PFSK-1 (cell line): ENCODE data around the gene BLVRB.

Experiments used
- FOXP2 ChIP-seq: optimal IDR thresholded peaks from 2 replicates; pipeline ENCODE3; 2011; ENCODE audit warnings: borderline replicate concordance, control low read depth, inconsistent platforms; ENCODE audit not compliant: insufficient read depth; ENCODE audit errors: extremely low read length, extremely low read depth
- POLR2AphosphoS5 ChIP-seq: IDR thresholded peaks from 2 replicates; pipeline ENCODE4 v1.6.1; 2012; ENCODE audit warnings: low read depth, mild to moderate bottlenecking, control low read depth, low read length, moderate library complexity
- SIN3A ChIP-seq: IDR thresholded peaks from 2 replicates; pipeline ENCODE4 v1.6.1; 2012; ENCODE audit warnings: mild to moderate bottlenecking, low read length, moderate library complexity, borderline replicate concordance; ENCODE audit not compliant: insufficient read depth
- TAF1 ChIP-seq: IDR thresholded peaks from 2 replicates; pipeline ENCODE4 v1.6.1; 2012; ENCODE audit warnings: low read length, control low read depth, borderline replicate concordance; ENCODE audit not compliant: insufficient read depth
- TF ChIP-seq, protein P1 (sequence below), 2 experiments: IDR thresholded peaks; 2 replicates each; pipeline versions ENCODE4 v1.6.1 to v1.8.0; 2011 to 2012; ENCODE audit warnings: low read depth in 2 of 2, low read length in 2 of 2, control low read depth in 1 of 2, inconsistent platforms in 1 of 2, mild to moderate bottlenecking in 1 of 2, moderate library complexity in 1 of 2; ENCODE audit not compliant: insufficient read depth in 1 of 2

The BLVRB gene

DNA sequence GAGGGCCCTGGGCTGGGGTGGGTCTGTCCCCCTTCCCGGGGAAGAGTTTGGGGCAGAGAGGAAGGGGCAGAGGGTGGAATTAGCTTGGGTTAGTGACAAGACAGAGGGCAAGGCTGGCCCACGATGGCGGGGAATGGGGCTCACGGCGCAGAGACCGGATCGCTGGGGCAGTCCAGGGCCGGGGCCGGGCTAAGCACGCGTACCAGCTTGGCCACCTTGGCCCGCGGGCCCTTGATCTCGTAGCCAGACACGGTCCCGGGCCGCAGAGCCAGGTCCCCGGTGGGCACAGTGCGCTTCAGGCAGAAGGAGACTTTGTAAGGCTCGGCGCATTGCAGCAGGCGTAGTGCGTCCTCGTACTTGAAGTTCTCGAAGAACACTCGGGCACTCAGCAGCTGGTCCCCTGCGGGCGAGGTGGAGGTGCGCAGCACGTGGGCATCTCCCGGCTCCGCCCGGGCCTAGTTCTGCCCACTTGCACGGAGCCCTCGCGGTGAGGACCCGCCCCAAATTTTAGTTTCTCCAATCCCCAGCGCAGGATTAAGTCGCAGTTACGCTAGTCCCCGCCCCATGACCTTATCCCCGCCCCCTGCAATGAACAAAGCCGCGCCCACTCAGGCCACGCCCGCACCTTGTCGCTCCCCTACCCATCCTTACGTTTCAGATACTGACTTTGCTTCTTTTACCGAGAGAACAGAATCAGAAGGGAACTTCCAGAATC is 67.0 kb downstream of the BLVRB start:
- TF ChIP-seq SIN3A = no peak
- TF ChIP-seq, protein P1, sequence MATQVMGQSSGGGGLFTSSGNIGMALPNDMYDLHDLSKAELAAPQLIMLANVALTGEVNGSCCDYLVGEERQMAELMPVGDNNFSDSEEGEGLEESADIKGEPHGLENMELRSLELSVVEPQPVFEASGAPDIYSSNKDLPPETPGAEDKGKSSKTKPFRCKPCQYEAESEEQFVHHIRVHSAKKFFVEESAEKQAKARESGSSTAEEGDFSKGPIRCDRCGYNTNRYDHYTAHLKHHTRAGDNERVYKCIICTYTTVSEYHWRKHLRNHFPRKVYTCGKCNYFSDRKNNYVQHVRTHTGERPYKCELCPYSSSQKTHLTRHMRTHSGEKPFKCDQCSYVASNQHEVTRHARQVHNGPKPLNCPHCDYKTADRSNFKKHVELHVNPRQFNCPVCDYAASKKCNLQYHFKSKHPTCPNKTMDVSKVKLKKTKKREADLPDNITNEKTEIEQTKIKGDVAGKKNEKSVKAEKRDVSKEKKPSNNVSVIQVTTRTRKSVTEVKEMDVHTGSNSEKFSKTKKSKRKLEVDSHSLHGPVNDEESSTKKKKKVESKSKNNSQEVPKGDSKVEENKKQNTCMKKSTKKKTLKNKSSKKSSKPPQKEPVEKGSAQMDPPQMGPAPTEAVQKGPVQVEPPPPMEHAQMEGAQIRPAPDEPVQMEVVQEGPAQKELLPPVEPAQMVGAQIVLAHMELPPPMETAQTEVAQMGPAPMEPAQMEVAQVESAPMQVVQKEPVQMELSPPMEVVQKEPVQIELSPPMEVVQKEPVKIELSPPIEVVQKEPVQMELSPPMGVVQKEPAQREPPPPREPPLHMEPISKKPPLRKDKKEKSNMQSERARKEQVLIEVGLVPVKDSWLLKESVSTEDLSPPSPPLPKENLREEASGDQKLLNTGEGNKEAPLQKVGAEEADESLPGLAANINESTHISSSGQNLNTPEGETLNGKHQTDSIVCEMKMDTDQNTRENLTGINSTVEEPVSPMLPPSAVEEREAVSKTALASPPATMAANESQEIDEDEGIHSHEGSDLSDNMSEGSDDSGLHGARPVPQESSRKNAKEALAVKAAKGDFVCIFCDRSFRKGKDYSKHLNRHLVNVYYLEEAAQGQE (IDR thresholded peaks at IDR 0.05; ENCODE audit: insufficient read depth in 1 of 2, low read depth in 2 of 2, low read length in 2 of 2) = no peak
- no peak for TF ChIP-seq POLR2AphosphoS5
- no peak for TF ChIP-seq FOXP2
- TF ChIP-seq TAF1 = no peak
